Heart left ventricle (tissue), 16 donors: ENCODE measurements around the gene SRRM5. TPM values are rescaled to one million over a fixed set of nuclear protein-coding genes. Genes with fewer than 3 reads are reported as not detected.
A peak's percentile ranks its signal among the peaks of the same experiment; 100 is the strongest.

Experiments
- ATAC-seq, 4 donors: fragments of 200-7000 bp; cut with Tn5 transposase; one replicate each; pipeline ENCODE4 v1.9.1; 2020 to 2022; ENCODE audit warnings: moderate library complexity in 4 of 4, mild to moderate bottlenecking in 3 of 4, moderate number of reproducible peaks in 1 of 4
- DNase-seq, 5 donors: peaks; one replicate each; pipeline ENCODE4 v3.0.0-alpha.2; 2020
- H3K27ac ChIP-seq, 12 donors: fragments of 200-600 bp; sonication (generic) in 4 of 12; one replicate each; pipeline versions ENCODE4 v1.5.0 to v1.8.0; 2016 to 2022; ENCODE audit warnings: mild to moderate bottlenecking in 2 of 12
- H3K27me3 ChIP-seq, 9 donors: fragments of 200-600 bp; sonication (generic) in 2 of 9; one replicate each; pipeline versions ENCODE4 v1.5.1 to v1.8.0; 2016 to 2022; ENCODE audit warnings: mild to moderate bottlenecking in 3 of 9
- H3K36me3 ChIP-seq, 9 donors: fragments of 200-600 bp; sonication (generic) in 2 of 9; one replicate each; pipeline versions ENCODE4 v1.5.0 to v1.8.0; 2018 to 2022; ENCODE audit warnings: mild to moderate bottlenecking in 2 of 9
- H3K4me1 ChIP-seq, 12 donors: fragments of 200-600 bp; sonication (generic) in 4 of 12; one replicate each; pipeline versions ENCODE4 v1.5.0 to v1.8.0; 2016 to 2022; ENCODE audit warnings: mild to moderate bottlenecking in 3 of 12
- H3K4me3 ChIP-seq, 12 donors: fragments of 200-600 bp; sonication (generic) in 4 of 12; one replicate each; pipeline versions ENCODE4 v1.5.0 to v1.8.0; 2017 to 2022; ENCODE audit warnings: mild to moderate bottlenecking in 9 of 12, moderate library complexity in 4 of 12
- H3K9me3 ChIP-seq, 12 donors: fragments of 200-600 bp; sonication (generic) in 4 of 12; one replicate each; pipeline versions ENCODE4 v1.5.0 to v1.8.0; 2016 to 2022; ENCODE audit warnings: mild to moderate bottlenecking in 1 of 12
- CTCF ChIP-seq, 12 donors: fragments of 200-600 bp; sonication (generic) in 4 of 12; IDR thresholded peaks; one replicate each; pipeline versions ENCODE4 v1.5.0 to v1.8.0; 2018 to 2022; ENCODE audit warnings: antibody characterized with exemption in 12 of 12, mild to moderate bottlenecking in 5 of 12
- POLR2A ChIP-seq, 2 donors: fragments of 450-650 bp; IDR thresholded peaks; one replicate each; pipeline ENCODE4 v1.6.1; 2017; ENCODE audit warnings: antibody characterized with exemption in 2 of 2, mild to moderate bottlenecking in 2 of 2, moderate library complexity in 2 of 2
- WGBS, 4 donors: extraction: QIAGEN DNeasy Blood & Tissue Kit in 2 of 4; methylation state at CpG; one replicate each; pipeline versions ENCODE4 v1.1.5 to v1.1.7; 2013 to 2018; 5-methylcytosine and 5-hydroxymethylcytosine counted together
- intact Hi-C, 10 donors: fragments of 100-400 bp; cut with DNase I; formaldehyde crosslinking; loops; one replicate each; pipeline versions ENCODE4 v1.11.1 to v1.14.2; 2022
- polyA plus RNA-seq, 2 donors: library from polyadenylated mRNA; stranded (reverse); fragments of 200-250 nt; gene quantifications; one replicate each; pipeline ENCODE4 v1.2.3, GENCODE V29; 2013
- total RNA-seq, 9 donors: library from RNA; depleted of rRNA in 2 of 9; stranded (reverse); fragments of >200 nt in 2 of 9; fragmentation: NEBNext Ultra II Directional in 3 of 9; extraction: Animal tissue kit (Norgen Biotek cat#: 25700) in 3 of 9; gene quantifications; one replicate each; pipeline versions ENCODE4 v1.1.0 to v1.2.4, GENCODE V29; 2016 to 2023
- donor health status: ischemic (EF 13 %, LVEDD 7.1; RV severe dilation, severe dysfunction).
- donor health status: healthy with polysubstance abuse.
- donor health status: DM: no; HTN: yes; CAD: no.
- donor health status: DM: no; HTN: no; CAD: no.
- donor health status: ischemic (EF 25% LVEDD 6.9; RV normal size, moderate dysfunction).
- donor health status: ischemic (EF 25% LVEDD 5.7; RV mildly dilated, moderate dysfunction).
- donor health status: healthy.
- donor health status: DM: yes; HTN: yes; CAD: no.
- donor health status: ischemic (EF 35%, LVEDD 5.7; RV mildly dilated, moderate dysfunction).
- donor health status: nonischemic (EF 11% LVEDD 7.7; RV severe dilation, severe dysfunction).
- donor health status: DM: yes; HTN: yes; CAD: no.
- donor health status: PGD.
- donor health status: ischemic (EF 29% LVEDD 5.4; RV normal size, mild dysfunction).
- donor health status: nonischemic (EF 23%, LVEDD 6.1; RV moderate dilation, normal function).

The SRRM5 gene
- total and polyA plus RNA-seq, 11 donors, result 0.07 to 0.80 (median 0.16) TPM; not detected in 2

- Histone ChIP-seq H3K36me3 (peaks cover 0 to 39% (median 23%) of the 10 kb centered on the region in 9 donors), H3K4me3 (peak overlapping the region in 1 of 12 donors; percentile 40), H3K4me1 (peaks cover 0 to 8% (median 0%) of the 10 kb centered on the region in 12 donors), H3K9me3 (no peaks in the 10 kb centered on the region), H3K27me3 (no peaks in the 10 kb centered on the region), H3K27ac (no peak overlapping the region)
- TF ChIP-seq CTCF (IDR thresholded peaks at IDR 0.05), result no peak
- no peak for TF ChIP-seq POLR2A (IDR thresholded peaks at IDR 0.05)
- no peak for DNase-seq
- intact Hi-C loops, result no loop called here
- ATAC-seq, result peak in 2 of 4 donors; percentile 8 to 13
- WGBS, 4 donors, result 74 to 77% (median 76%) methylated on average over 27 to 28 of the region's 28 CpGs
These were observed 4.4 kb upstream of the SRRM5 start for GRCh38 chr19:43607238-43608205.

DNA sequence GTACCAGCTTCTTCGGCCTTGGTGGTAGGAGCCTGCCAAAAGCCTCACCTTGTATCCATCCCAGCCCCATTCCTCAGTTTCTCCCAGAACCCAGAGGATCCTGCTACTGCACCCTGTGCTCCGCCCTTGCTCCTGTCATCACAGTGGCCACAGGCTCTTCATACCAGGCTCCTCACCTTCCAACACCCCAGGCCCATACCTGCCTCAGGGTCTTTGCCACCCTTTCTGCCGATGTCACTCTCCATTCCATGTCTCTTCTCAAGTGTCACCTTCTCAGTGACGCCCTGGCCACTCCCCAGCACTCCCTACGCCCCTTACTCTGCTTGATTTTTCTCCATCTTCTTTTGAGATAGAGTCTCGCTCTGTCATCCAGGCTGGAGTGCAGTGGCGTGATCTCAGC lies 2.0 kb upstream of the SRRM5 start:
- no peaks in the 10 kb centered on the region for H3K27me3 ChIP-seq
- H3K4me1 ChIP-seq, result peaks cover 0 to 8% (median 0%) of the 10 kb centered on the region in 12 donors

GRCh38 chr19:43610493-43610892 lies 1.4 kb upstream of the SRRM5 start:
- intact Hi-C loops, result no loop called here
- H3K36me3 ChIP-seq, result peaks cover 0 to 54% (median 30%) of the 10 kb centered on the region in 9 donors
- peaks cover 0 to 5% (median 0%) of the 10 kb centered on the region in 12 donors for H3K4me1 ChIP-seq
- ATAC-seq (no peak), DNase-seq (no peak)
- no peak for TF ChIP-seq CTCF (IDR thresholded peaks at IDR 0.05)
- TF ChIP-seq POLR2A (IDR thresholded peaks at IDR 0.05), result no peak
- H3K9me3 ChIP-seq, result no peaks in the 10 kb centered on the region
- H3K27ac ChIP-seq, result no peak overlapping the region
- WGBS, 4 donors, result 71 to 80% (median 78%) methylated on average over 3 of the region's 3 CpGs
- no peaks in the 10 kb centered on the region for H3K27me3 ChIP-seq
- no peak overlapping the region for H3K4me3 ChIP-seq

More for the DNA sequence above, 2.0 kb upstream of the SRRM5 start:
- H3K9me3 ChIP-seq, result no peaks in the 10 kb centered on the region
- DNase-seq (no peak), ATAC-seq (no peak)
- no peak overlapping the region for H3K27ac ChIP-seq
- intact Hi-C loops, result no loop called here
- TF ChIP-seq CTCF (IDR thresholded peaks at IDR 0.05) (no peak), POLR2A (IDR thresholded peaks at IDR 0.05) (no peak)
- no peak overlapping the region for H3K4me3 ChIP-seq
- 77 to 88% (median 84%) methylated on average over 7 of the region's 7 CpGs for WGBS, 4 donors
- H3K36me3 ChIP-seq, result peaks cover 0 to 54% (median 30%) of the 10 kb centered on the region in 9 donors

- H3K4me3 ChIP-seq, result no peak overlapping the region
- H3K9me3 ChIP-seq, result no peaks in the 10 kb centered on the region
- 93 to 98% (median 96%) methylated on average over 12 of the region's 12 CpGs for WGBS, 4 donors
- no peak for ATAC-seq
- peaks cover 0 to 5% (median 0%) of the 10 kb centered on the region in 12 donors for H3K4me1 ChIP-seq
- intact Hi-C loops, result no loop called here
- H3K27me3 ChIP-seq, result no peaks in the 10 kb centered on the region
- no peak overlapping the region for H3K27ac ChIP-seq
- peaks cover 0 to 44% (median 20%) of the 10 kb centered on the region in 9 donors for H3K36me3 ChIP-seq
- TF ChIP-seq POLR2A (IDR thresholded peaks at IDR 0.05) (no peak), CTCF (IDR thresholded peaks at IDR 0.05) (no peak)
- no peak for DNase-seq
These were observed 486 bp downstream of the SRRM5 start for GRCh38 chr19:43612374-43612773.
